ENCODE results near the gene CDH8.

Gene CDH8

GRCh38 chr16:61763991-61764390 is 272.2 kb downstream of the CDH8 start:
- DNase-seq (ENCODE audit: low spot score), result no peak
- in situ Hi-C loops (cut with MboI; ENCODE audit: low sequenced_read_pairs, unreplicated experiment), result no loop called here
- no peak for TF ChIP-seq CTCF (IDR thresholded peaks at IDR 0.05; ENCODE audit: borderline replicate concordance, control extremely low read depth, extremely low read depth, insufficient read depth, missing control alignments)

- in situ Hi-C loops (cut with MboI; ENCODE audit: low sequenced_read_pairs, unreplicated experiment), result no loop called here
- TF ChIP-seq CTCF (IDR thresholded peaks at IDR 0.05; ENCODE audit: borderline replicate concordance, control extremely low read depth, extremely low read depth, insufficient read depth, missing control alignments), result no peak
- no peak for DNase-seq (ENCODE audit: low spot score)
Observed at GRCh38 chr16:61763013-61763412, 273.2 kb downstream of the CDH8 start.

- DNase-seq (ENCODE audit: low spot score), result no peak
Observed at GRCh38 chr16:61730997-61731396, 305.2 kb downstream of the CDH8 start.

GRCh38 chr16:61726701-61727100 is 309.5 kb downstream of the CDH8 start:
- no peak for DNase-seq (ENCODE audit: low spot score)
- TF ChIP-seq CTCF (IDR thresholded peaks at IDR 0.05; ENCODE audit: borderline replicate concordance, control extremely low read depth, extremely low read depth, insufficient read depth, missing control alignments), result no peak
- in situ Hi-C loops (cut with MboI; ENCODE audit: low sequenced_read_pairs, unreplicated experiment), result no loop called here

More at GRCh38 chr16:61730997-61731396, 305.2 kb downstream of the CDH8 start:
- TF ChIP-seq CTCF (IDR thresholded peaks at IDR 0.05; ENCODE audit: borderline replicate concordance, control extremely low read depth, extremely low read depth, insufficient read depth, missing control alignments), result no peak
- in situ Hi-C loops (cut with MboI; ENCODE audit: low sequenced_read_pairs, unreplicated experiment), result no loop called here

- DNase-seq (ENCODE audit: low spot score), result no peak
- in situ Hi-C loops (cut with MboI; ENCODE audit: low sequenced_read_pairs, unreplicated experiment), result no loop called here
- TF ChIP-seq CTCF (IDR thresholded peaks at IDR 0.05; ENCODE audit: borderline replicate concordance, control extremely low read depth, extremely low read depth, insufficient read depth, missing control alignments), result no peak
Observed at GRCh38 chr16:61726125-61726524, 310.1 kb downstream of the CDH8 start.

GRCh38 chr16:61721544-61721943 is 314.7 kb downstream of the CDH8 start:
- no peak for TF ChIP-seq CTCF (IDR thresholded peaks at IDR 0.05; ENCODE audit: borderline replicate concordance, control extremely low read depth, extremely low read depth, insufficient read depth, missing control alignments)
- in situ Hi-C loops (cut with MboI; ENCODE audit: low sequenced_read_pairs, unreplicated experiment), result no loop called here
- DNase-seq (ENCODE audit: low spot score), result no peak

DNA sequence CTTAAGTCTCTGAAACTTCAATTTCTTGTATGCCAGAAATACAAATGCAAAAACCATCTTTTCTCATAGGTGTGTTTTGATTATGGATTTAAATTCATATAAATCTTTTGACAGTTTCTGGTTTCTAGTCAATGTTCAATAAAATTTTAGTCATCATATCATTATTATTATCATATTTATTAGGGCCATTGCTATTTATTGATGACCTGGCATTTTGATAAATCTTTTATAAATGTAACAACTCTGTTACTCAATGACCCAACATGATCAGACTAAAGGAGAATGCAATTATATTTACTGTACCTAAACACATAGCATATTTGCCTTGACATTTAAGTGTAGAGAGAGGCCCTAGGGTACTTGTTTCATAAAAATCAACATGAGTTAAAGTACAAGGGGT is 320.8 kb downstream of the CDH8 start:
- TF ChIP-seq CTCF (IDR thresholded peaks at IDR 0.05; ENCODE audit: borderline replicate concordance, control extremely low read depth, extremely low read depth, insufficient read depth, missing control alignments), result no peak
- DNase-seq (ENCODE audit: low spot score), result no peak
- in situ Hi-C loops (cut with MboI; ENCODE audit: low sequenced_read_pairs, unreplicated experiment), result no loop called here

Measured in GM13976 (cell line).